Measurements from ENCODE around the gene PTTG2. TPM values are rescaled to one million over a fixed set of nuclear protein-coding genes. Genes with fewer than 3 reads are reported as not detected.

PTTG2 gene
- not detected in 2 replicates for total RNA-seq

GRCh38 chr4:37960098-37960497, at the start of gene PTTG2:
Gene PTTG2, plus strand, starts transcription at chr4:37960398. Its CDS starts 37 bp downstream, at chr4:37960435.

Other genes with a start within 250 kb of the PTTG2 start
- gene PGM2, start 133.7 kb upstream of the PTTG2 start, total RNA-seq: 18.0 and 23.5 TPM in 2 replicates
- gene TBC1D1, start 69.3 kb upstream of the PTTG2 start, total RNA-seq: 166 and 175 TPM in 2 replicates